K562 (cell line): ENCODE results near the gene CCT7. TPM values are rescaled to one million over a fixed set of nuclear protein-coding genes. Genes with fewer than 3 reads are reported as not detected.

ENCODE experiments used
- ATAC-seq: fragments of 200-7000 bp; cut with Tn5 transposase; 3 replicates; pipeline ENCODE4 v1.9.1; 2020; ENCODE audit warnings: moderate library complexity
- BruUV-seq: library from RNA; stranded (reverse); fragments of 400-500 nt; replicated peaks from 2 replicates; lab custom pipeline; 2021; lab: Mats Ljungman, UMichigan
- CTCF ChIA-PET: fragments of 300-600 bp; formaldehyde crosslinking; extraction: SDS; loops from one replicate; lab custom pipeline; 2021; ENCODE audit warnings: low intra/inter-chr PET ratio; lab: Yijun Ruan, JAX
- POLR2A ChIA-PET: fragments of 300-600, 350-650 bp; sonication (Branson Sonifier 250); formaldehyde crosslinking; extraction: SDS; loops from one replicate; lab custom pipeline; 2021; ENCODE audit warnings: antibody characterized with exemption, inconsistent platforms; lab: Yijun Ruan, JAX
- DNase-seq, 4 experiments: peaks; one replicate each; pipeline versions ENCODE4 v3.0.0 to v3.0.0-alpha.2; 2011 to 2018; ENCODE audit warnings: low spot score in 3 of 4, mixed read lengths in 3 of 4; ENCODE audit errors: extremely low read depth in 1 of 4
- FAIRE-seq: peaks from 2 replicates; lab custom pipeline; 2011; peaks lifted over from hg19 to GRCh38; lab: Jason Lieb, UNC
- H2AFZ ChIP-seq: 2 replicates; pipeline ENCODE4 v1.6.0; 2011; ENCODE audit warnings: low read depth, low read length, control low read depth, inconsistent platforms
- H3K27ac ChIP-seq: fragments of 200-600 bp; 3 replicates; pipeline ENCODE4 v1.8.0; 2011; ENCODE audit warnings: low read depth, mild to moderate bottlenecking, control low read depth, inconsistent platforms, low read length, moderate library complexity, mixed read lengths; ENCODE audit errors: extremely low read depth
- H3K27me3 ChIP-seq, 2 experiments: fragments of 300-600 bp in 1 of 2; 2 replicates in 1 of 2; 3 replicates in 1 of 2; pipeline versions ENCODE4 v1.6.0 to v1.8.0; 2011; ENCODE audit warnings: inconsistent platforms in 2 of 2, low read length in 2 of 2, mild to moderate bottlenecking in 1 of 2, mixed read lengths in 1 of 2, moderate library complexity in 1 of 2; ENCODE audit not compliant: control insufficient read depth in 2 of 2, insufficient read depth in 2 of 2
- H3K36me3 ChIP-seq: fragments of 300-600 bp; 3 replicates; pipeline ENCODE4 v1.8.0; 2011; ENCODE audit warnings: mild to moderate bottlenecking, low read length, inconsistent platforms; ENCODE audit not compliant: control insufficient read depth, insufficient read depth
- H3K4me1 ChIP-seq, 2 experiments: fragments of 200-600 bp in 1 of 2; replicated peaks in 1 of 2; 2 replicates in 1 of 2; 3 replicates in 1 of 2; pipeline versions ENCODE4 v1.5.1 to v1.8.0; 2011; ENCODE audit warnings: inconsistent platforms in 2 of 2, low read length in 2 of 2, mild to moderate bottlenecking in 1 of 2, mixed read lengths in 1 of 2, moderate library complexity in 1 of 2; ENCODE audit not compliant: control insufficient read depth in 2 of 2, insufficient read depth in 2 of 2
- H3K4me2 ChIP-seq: 2 replicates; pipeline ENCODE4 v1.6.1; 2011; ENCODE audit warnings: low read length, control low read depth, inconsistent platforms, mixed read lengths; ENCODE audit not compliant: insufficient read depth
- H3K4me3 ChIP-seq: fragments of 200-600 bp; sonication (generic), shearing (Covaris generic); 2 replicates; pipeline ENCODE4 v1.5.1; 2016; ENCODE audit warnings: control low read depth, inconsistent platforms
- H3K79me2 ChIP-seq: fragments of 200-600 bp; 3 replicates; pipeline ENCODE4 v1.8.0; 2011; ENCODE audit warnings: low read length, inconsistent platforms; ENCODE audit not compliant: control insufficient read depth, insufficient read depth
- H3K9ac ChIP-seq, 2 experiments: 2 replicates each; pipeline versions ENCODE4 v1.6.0 to v1.6.1; 2011; ENCODE audit warnings: low read depth in 2 of 2, low read length in 2 of 2, control low read depth in 1 of 2, inconsistent platforms in 1 of 2, mild to moderate bottlenecking in 1 of 2, mixed read lengths in 1 of 2; ENCODE audit not compliant: insufficient read depth in 1 of 2
- H3K9me1 ChIP-seq: one replicate; pipeline ENCODE4 v1.6.0; 2011; ENCODE audit warnings: inconsistent platforms, mild to moderate bottlenecking, low read length, moderate library complexity; ENCODE audit not compliant: control insufficient read depth, insufficient read depth
- H3K9me3 ChIP-seq: replicated peaks from 2 replicates; pipeline ENCODE4 v1.5.1; 2011; ENCODE audit warnings: low read depth, low read length, inconsistent platforms; ENCODE audit not compliant: control insufficient read depth, insufficient read depth
- H4K20me1 ChIP-seq: replicated peaks from 2 replicates; pipeline ENCODE4 v1.6.1; 2011; ENCODE audit warnings: low read length, inconsistent platforms, mixed read lengths; ENCODE audit not compliant: control insufficient read depth, insufficient read depth
- CBFA2T3 ChIP-seq: fragments of 450-650 bp; IDR thresholded peaks from 2 replicates; pipeline ENCODE4 v1.6.1; 2017
- COPS2 ChIP-seq: fragments of 450-650 bp; conservative IDR thresholded peaks from 2 replicates; pipeline ENCODE4 v1.6.1; 2016; ENCODE audit warnings: mild to moderate bottlenecking, moderate library complexity
- FOS ChIP-seq: IDR thresholded peaks from 3 replicates; pipeline ENCODE4 v1.6.1; 2011; ENCODE audit not compliant: insufficient read length; ENCODE audit errors: extremely low read depth
- FOXK2 ChIP-seq, 2 experiments: fragments of 450-650 bp; IDR thresholded peaks in 1 of 2; conservative IDR thresholded peaks in 1 of 2; 2 replicates each; pipeline ENCODE4 v1.6.1; 2016; ENCODE audit warnings: low read depth in 2 of 2, mild to moderate bottlenecking in 1 of 2
- HEY1 ChIP-seq: fragments of 250-450 bp; sonication (Bioruptor Pico); IDR thresholded peaks from 2 replicates; pipeline ENCODE4 v1.5.0; 2020; ENCODE audit warnings: mild to moderate bottlenecking, moderate library complexity, borderline replicate concordance
- KLF10 ChIP-seq: fragments of 250-450 bp; sonication (Bioruptor Pico); IDR thresholded peaks from 2 replicates; pipeline ENCODE4 v1.6.1; 2021; ENCODE audit warnings: matching md5 sums
- NCOA1 ChIP-seq: fragments of 450-650 bp; IDR thresholded peaks from 2 replicates; pipeline ENCODE4 v1.6.1; 2016; ENCODE audit warnings: low read depth
- NFYB ChIP-seq: IDR thresholded peaks from 2 replicates; pipeline ENCODE4 v1.6.1; 2011; ENCODE audit warnings: mild to moderate bottlenecking, moderate library complexity; ENCODE audit not compliant: insufficient read length; ENCODE audit errors: extremely low read depth
- NUFIP1 ChIP-seq: fragments of 450-650 bp; IDR thresholded peaks from 2 replicates; pipeline ENCODE4 v1.6.1; 2018; ENCODE audit not compliant: partially characterized antibody
- RFX5 ChIP-seq: IDR thresholded peaks from 2 replicates; pipeline ENCODE4 v1.6.1; 2011; ENCODE audit warnings: low read depth, mild to moderate bottlenecking, improper control_type of control experiment, low read length
- SMC3 ChIP-seq: conservative IDR thresholded peaks from 2 replicates; pipeline ENCODE4 v1.6.1; 2011; ENCODE audit warnings: low read depth, low read length, improper control_type of control experiment; ENCODE audit not compliant: insufficient read depth
- SPI1 ChIP-seq: IDR thresholded peaks from 2 replicates; pipeline ENCODE4 v1.6.1; 2011; ENCODE audit warnings: low read depth, low read length, control low read depth, borderline replicate concordance
- TCF7 ChIP-seq: sonication (generic); IDR thresholded peaks from 2 replicates; pipeline ENCODE4 v1.6.1; 2016; ENCODE audit warnings: antibody characterized with exemption, borderline replicate concordance
- YY1 ChIP-seq, 3 experiments: IDR thresholded peaks; 2 replicates each; pipeline ENCODE4 v1.6.1; 2011; ENCODE audit warnings: low read length in 2 of 3, mild to moderate bottlenecking in 2 of 3, moderate library complexity in 2 of 3, borderline replicate concordance in 1 of 3, control low read depth in 1 of 3, low read depth in 1 of 3; ENCODE audit not compliant: insufficient read depth in 3 of 3, insufficient replicate concordance in 2 of 3, control insufficient read depth in 1 of 3, insufficient read length in 1 of 3; ENCODE audit errors: extremely low read depth in 1 of 3
- ZBTB12 ChIP-seq: fragments of 250-450 bp; sonication (Bioruptor Pico); IDR thresholded peaks from 2 replicates; pipeline ENCODE4 v1.4.0; 2020
- ZFP36 ChIP-seq: fragments of 150-350 bp; IDR thresholded peaks from 2 replicates; pipeline ENCODE4 v1.6.1; 2018; ENCODE audit warnings: low read length, low read depth; ENCODE audit not compliant: partially characterized antibody
- WGBS: fragments of 100-300 bp; shearing (Covaris generic); methylation state at CpG from one replicate; pipeline ENCODE4 v1.1.6; 2016; ENCODE audit warnings: low coverage, mixed read lengths; ENCODE audit not compliant: insufficient coverage; ENCODE audit errors: missing lambda C conversion rate; 5-methylcytosine and 5-hydroxymethylcytosine counted together
- in situ Hi-C: fragments of 300-500 bp; cut with MboI; formaldehyde crosslinking; loops from 4 replicates; pipeline ENCODE4 v1.15.0; 2018; ENCODE audit warnings: inconsistent platforms, mixed read lengths
- intact Hi-C: fragments of 100-400 bp; cut with micrococcal nuclease; formaldehyde crosslinking; loops from 2 replicates; pipeline ENCODE4 v1.14.2; 2022
- polyA plus RNA-seq, 8 experiments: library from polyadenylated mRNA; depleted of rRNA in 4 of 8; stranded (reverse) in 5 of 8; unstranded in 3 of 8; fragments of >200 nt; fragmentation: Nextera tagmentation in 2 of 8; fragmentation: Illumina TruSeq in 1 of 8; extraction: Ambion mirVana in 2 of 8; extraction: Trizol in 1 of 8; gene quantifications; 2 replicates each; pipeline versions ENCODE4 v1.2.1 to v1.2.3, GENCODE V29; 2011 to 2014; ENCODE audit warnings: inconsistent platforms in 1 of 8, missing spikeins in 1 of 8
- total RNA-seq, 7 experiments: library from RNA; depleted of rRNA in 6 of 7; stranded (reverse); fragments of >200 nt in 6 of 7; fragmentation: Illumina TruSeq in 2 of 7; extraction: Trizol in 2 of 7; gene quantifications; 2 replicates each; pipeline versions ENCODE4 v1.2.1 to v1.2.3, GENCODE V29; 2011 to 2021; ENCODE audit warnings: low replicate concordance in 1 of 7

CCT7 gene
- total and polyA plus RNA-seq, 9 of the 15 experiments (the other 6 are each of a cell fraction or from before 2014, with no cell fraction given) = 326 to 856 (median 638) TPM

GRCh38 chr2:73187549-73187948 is 46.6 kb upstream of the CCT7 start:
- Histone ChIP-seq H3K9me3 (no peaks in the 10 kb centered on the region), H3K4me3 (no peak overlapping the region), H3K9me1 (no peaks in the 10 kb centered on the region), H3K27me3 (peaks cover 25 to 32% of the 10 kb centered on the region in 2 experiments), H3K36me3 (no peaks in the 10 kb centered on the region), H3K9ac (no peak overlapping the region), H3K4me1 (no peaks in the 10 kb centered on the region), H3K27ac (no peak overlapping the region), H2AFZ (no peak overlapping the region), H3K79me2 (no peaks in the 10 kb centered on the region), H4K20me1 (no peaks in the 10 kb centered on the region), H3K4me2 (no peak overlapping the region)
- no peak for ATAC-seq
- intact Hi-C loops (no loop called here), in situ Hi-C loops (no loop called here)
- no peak for TF ChIP-seq KLF10 (CRISPR knock-in tag)
- TF ChIP-seq NFYB = no peak
- TF ChIP-seq SPI1 = peak; percentile 96
- no peak for TF ChIP-seq FOXK2 (conservative IDR thresholded peaks at IDR 0.05 in 1 of 2, IDR thresholded peaks at IDR 0.05 in 1 of 2; ENCODE audit: low read depth in 2 of 2)
- no TSS peak for BruUV-seq
- no peak for DNase-seq
- no peak for FAIRE-seq
- POLR2A ChIA-PET = interaction anchor here (0.5 to 1.0 kb wide), 2 partner anchors 24 to 181 kb away, joined by 3 to 4 read pairs; no protein-coding TSS in a partner anchor
- 0% methylated on average over 2 of the region's 2 CpGs for WGBS
- CTCF ChIA-PET = interaction anchor here (0.8 kb wide), 1 partner anchor 10 kb away, joined by 3 read pairs; no protein-coding TSS in a partner anchor

GRCh38 chr2:73197579-73197978 is 36.5 kb upstream of the CCT7 start:
- ChIA-PET CTCF (no interaction called here), POLR2A (no interaction called here)
- peaks cover 12 to 29% of the 10 kb centered on the region in 2 experiments; a peak in 4 of 5 replicates for H3K27me3 ChIP-seq
- no peaks in the 10 kb centered on the region for H3K79me2 ChIP-seq
- TF ChIP-seq ZFP36 = no peak
- TF ChIP-seq SMC3 = no peak
- TF ChIP-seq CBFA2T3 = no peak
- TF ChIP-seq COPS2 = no peak
- no peak for TF ChIP-seq NCOA1
- no peak for TF ChIP-seq ZBTB12
- TF ChIP-seq TCF7 = no peak
- TF ChIP-seq RFX5 = no peak
- no peak for TF ChIP-seq YY1 (IDR thresholded peaks at IDR 0.05; ENCODE audit: borderline replicate concordance in 1 of 3, control insufficient read depth in 1 of 3, extremely low read depth in 1 of 3, insufficient read depth in 3 of 3, insufficient read length in 1 of 3, insufficient replicate concordance in 2 of 3, low read depth in 1 of 3, low read length in 2 of 3)
- no peak for TF ChIP-seq HEY1
- TF ChIP-seq NUFIP1 = no peak
- TF ChIP-seq FOS = no peak
- ATAC-seq (no peak), DNase-seq (no peak), FAIRE-seq (no peak)
- H3K4me3 ChIP-seq = no peak overlapping the region
- no peak overlapping the region for H3K4me2 ChIP-seq
- BruUV-seq = no TSS peak
- H3K4me1 ChIP-seq = peaks cover 0 to 6% of the 10 kb centered on the region in 2 experiments; a peak in 2 of 5 replicates
- H2AFZ ChIP-seq = no peak overlapping the region
- no peaks in the 10 kb centered on the region for H3K36me3 ChIP-seq
- H3K9me1 ChIP-seq = no peaks in the 10 kb centered on the region
- no peaks in the 10 kb centered on the region for H3K9me3 ChIP-seq
- in situ Hi-C loops = no loop called here
- H4K20me1 ChIP-seq = no peaks in the 10 kb centered on the region
- H3K27ac ChIP-seq = no peak overlapping the region
- intact Hi-C loops = no loop called here
- H3K9ac ChIP-seq = no peak overlapping the region
